Upper lobe of right lung (tissue), 1 donor: Measurements from ENCODE around the gene RNF207. TPM values are rescaled to one million over a fixed set of nuclear protein-coding genes. Genes with fewer than 3 reads are reported as not detected.

Source experiments
- ATAC-seq: fragments of 200-7000 bp; cut with Tn5 transposase; one replicate; pipeline ENCODE4 v1.9.1; 2020; ENCODE audit warnings: mild to moderate bottlenecking, moderate library complexity
- DNase-seq: peaks from one replicate; pipeline ENCODE4 v3.0.0-alpha.2; 2020
- H3K27ac ChIP-seq: fragments of 200-600 bp; one replicate; pipeline ENCODE4 v1.8.0; 2022
- H3K27me3 ChIP-seq: fragments of 200-600 bp; one replicate; pipeline ENCODE4 v1.8.0; 2022; ENCODE audit warnings: mild to moderate bottlenecking
- H3K36me3 ChIP-seq: fragments of 200-600 bp; one replicate; pipeline ENCODE4 v1.8.0; 2022
- H3K4me1 ChIP-seq: fragments of 200-600 bp; one replicate; pipeline ENCODE4 v1.8.0; 2022
- H3K4me3 ChIP-seq: fragments of 200-600 bp; one replicate; pipeline ENCODE4 v1.8.0; 2022; ENCODE audit warnings: mild to moderate bottlenecking
- H3K9me3 ChIP-seq: fragments of 200-600 bp; one replicate; pipeline ENCODE4 v1.8.0; 2022
- CTCF ChIP-seq: fragments of 200-600 bp; IDR thresholded peaks from one replicate; pipeline ENCODE4 v1.8.0; 2022; ENCODE audit warnings: antibody characterized with exemption
- intact Hi-C: fragments of 100-400 bp; cut with DNase I; formaldehyde crosslinking; loops from one replicate; pipeline ENCODE4 v1.11.0; 2022
- total RNA-seq: library from RNA; stranded (reverse); fragmentation: NEBNext Ultra II Directional; extraction: Animal tissue kit (Norgen Biotek cat#: 25700); gene quantifications from one replicate; pipeline ENCODE4 v1.2.1, GENCODE V29; 2021
- donor health status: DM: no; HTN: yes; CAD: no; lungs with severe emphysema.

RNF207 gene
- total RNA-seq, 1 donor from 2014 or later, result 12.7 TPM

GRCh38 chr1:6199298-6200187 is 6.4 kb upstream of the RNF207 start, which contains the start of gene RPL22:
RPL22 (minus strand) TSS chr1:6199595; CDS start chr1:6199573, 22 bp downstream.
- DNase-seq, result peak; percentile 99
- TF ChIP-seq CTCF, result no peak
- peak; percentile 99 for ATAC-seq
- intact Hi-C loops, result no loop called here
- H3K27me3 ChIP-seq, result no peaks in the 10 kb centered on the region
- H3K4me3 ChIP-seq, result peak within 1 kb of the TSS; percentile 70
- peak within 1 kb of the TSS; percentile 83 for H3K27ac ChIP-seq
- peaks cover 29% of the 10 kb centered on the region for H3K36me3 ChIP-seq
- peaks cover 20% of the 10 kb centered on the region for H3K4me1 ChIP-seq
- H3K9me3 ChIP-seq, result no peaks in the 10 kb centered on the region

- DNase-seq (no peak), ATAC-seq (no peak)
- Histone ChIP-seq H3K9me3 (no peaks in the 10 kb centered on the region), H3K27me3 (no peaks in the 10 kb centered on the region), H3K36me3 (peaks cover 21% of the 10 kb centered on the region), H3K27ac (peak overlapping the region; percentile 83), H3K4me3 (peak overlapping the region; percentile 70), H3K4me1 (peaks cover 27% of the 10 kb centered on the region)
- intact Hi-C loops, result no loop called here
- TF ChIP-seq CTCF, result no peak
Observed at GRCh38 chr1:6200188-6200809, 5.6 kb upstream of the RNF207 start.

- Histone ChIP-seq H3K9me3 (no peaks in the 10 kb centered on the region), H3K36me3 (peaks cover 1% of the 10 kb centered on the region), H3K4me3 (no peak overlapping the region), H3K4me1 (peaks cover 42% of the 10 kb centered on the region), H3K27ac (no peak overlapping the region), H3K27me3 (peaks cover 11% of the 10 kb centered on the region)
- intact Hi-C loops, result no loop called here
- DNase-seq (no peak), ATAC-seq (no peak)
- no peak for TF ChIP-seq CTCF
Observed at GRCh38 chr1:6202256-6202655, 3.7 kb upstream of the RNF207 start.

DNA sequence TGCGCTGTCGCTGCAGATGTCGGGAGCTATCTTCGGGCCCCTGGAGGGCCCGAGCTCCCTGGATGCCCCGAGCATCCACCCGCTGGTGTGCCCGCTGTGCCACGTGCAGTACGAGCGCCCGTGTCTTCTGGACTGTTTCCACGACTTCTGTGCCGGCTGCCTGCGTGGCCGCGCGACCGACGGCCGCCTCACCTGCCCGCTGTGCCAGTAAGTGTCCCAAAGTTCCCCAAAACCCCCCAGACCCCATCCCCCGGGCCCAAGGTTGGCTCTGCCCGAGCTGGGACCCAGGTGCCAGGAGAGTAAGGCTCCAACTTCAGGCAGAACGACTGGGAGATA is 569 bp downstream of the RNF207 start:
- intact Hi-C loops, result no loop called here

More for the DNA sequence above, 569 bp downstream of the RNF207 start:
- peak overlapping the region; percentile 66 for H3K4me3 ChIP-seq
- H3K36me3 ChIP-seq, result no peaks in the 10 kb centered on the region
- peaks cover 18% of the 10 kb centered on the region for H3K27me3 ChIP-seq
- no peaks in the 10 kb centered on the region for H3K9me3 ChIP-seq
- ATAC-seq, result no peak
- H3K27ac ChIP-seq, result no peak overlapping the region
- DNase-seq, result no peak
- TF ChIP-seq CTCF, result no peak
- H3K4me1 ChIP-seq, result peaks cover 34% of the 10 kb centered on the region
